C4-2B (cell line): Measurements from ENCODE around the gene MIGA2.

ENCODE experiments used
- H3K27ac ChIP-seq: fragments of 450-650 bp; 2 replicates; pipeline ENCODE4 v1.5.1; 2017
- CTCF ChIP-seq: fragments of 450-650 bp; conservative IDR thresholded peaks from 2 replicates; pipeline ENCODE4 v1.5.1; 2017; ENCODE audit warnings: mild to moderate bottlenecking
- ZFX ChIP-seq: fragments of 450-650 bp; IDR thresholded peaks from 2 replicates; pipeline ENCODE4 v1.6.1; 2017

Gene MIGA2

GRCh38 chr9:129109537-129109903 is 73.1 kb downstream of the MIGA2 start:
- peak overlapping the region; percentile 96 for H3K27ac ChIP-seq
- no peak for TF ChIP-seq CTCF
- TF ChIP-seq ZFX, result no peak

DNA sequence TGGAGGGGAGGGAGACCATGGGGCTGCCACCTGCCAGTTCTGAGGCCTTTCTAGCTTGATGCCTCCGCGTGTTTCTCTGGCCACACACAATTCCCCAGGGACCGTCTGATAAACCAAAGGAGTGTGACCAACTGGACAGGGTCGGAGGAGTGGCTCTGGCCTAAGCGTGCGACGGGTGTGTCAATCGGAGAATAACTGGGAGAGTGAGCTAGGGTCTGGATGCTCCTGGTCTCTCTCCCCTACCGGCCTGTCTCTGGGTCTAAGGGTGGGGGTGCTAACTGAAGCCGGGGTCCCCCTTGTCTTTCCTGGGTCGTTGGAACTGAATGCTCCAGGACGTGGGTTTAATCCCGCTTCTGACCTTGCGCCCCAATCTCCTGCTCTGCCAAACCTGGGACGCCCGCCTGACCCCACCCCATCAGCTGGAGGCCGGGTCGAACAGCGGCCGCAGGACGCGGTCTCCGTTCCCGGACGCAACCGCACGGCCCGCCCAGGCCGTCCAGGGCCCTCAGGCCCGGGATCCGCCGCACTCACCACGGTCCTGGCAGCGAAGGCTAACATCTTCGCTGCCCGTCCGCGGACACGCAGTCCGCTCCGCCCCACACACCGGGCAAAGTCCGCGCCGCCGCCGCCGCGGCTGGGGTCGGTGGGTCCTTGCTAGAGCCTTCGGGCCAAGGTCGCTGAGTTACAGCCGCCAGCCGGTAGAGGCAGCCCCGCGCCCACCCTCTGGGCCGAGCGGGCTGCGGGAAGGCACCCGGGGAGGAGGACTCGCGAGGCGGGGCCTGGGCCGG is 73.7 kb downstream of the MIGA2 start:
- TF ChIP-seq ZFX (no peak), CTCF (no peak)
- peak overlapping the region; percentile 96 for H3K27ac ChIP-seq

DNA sequence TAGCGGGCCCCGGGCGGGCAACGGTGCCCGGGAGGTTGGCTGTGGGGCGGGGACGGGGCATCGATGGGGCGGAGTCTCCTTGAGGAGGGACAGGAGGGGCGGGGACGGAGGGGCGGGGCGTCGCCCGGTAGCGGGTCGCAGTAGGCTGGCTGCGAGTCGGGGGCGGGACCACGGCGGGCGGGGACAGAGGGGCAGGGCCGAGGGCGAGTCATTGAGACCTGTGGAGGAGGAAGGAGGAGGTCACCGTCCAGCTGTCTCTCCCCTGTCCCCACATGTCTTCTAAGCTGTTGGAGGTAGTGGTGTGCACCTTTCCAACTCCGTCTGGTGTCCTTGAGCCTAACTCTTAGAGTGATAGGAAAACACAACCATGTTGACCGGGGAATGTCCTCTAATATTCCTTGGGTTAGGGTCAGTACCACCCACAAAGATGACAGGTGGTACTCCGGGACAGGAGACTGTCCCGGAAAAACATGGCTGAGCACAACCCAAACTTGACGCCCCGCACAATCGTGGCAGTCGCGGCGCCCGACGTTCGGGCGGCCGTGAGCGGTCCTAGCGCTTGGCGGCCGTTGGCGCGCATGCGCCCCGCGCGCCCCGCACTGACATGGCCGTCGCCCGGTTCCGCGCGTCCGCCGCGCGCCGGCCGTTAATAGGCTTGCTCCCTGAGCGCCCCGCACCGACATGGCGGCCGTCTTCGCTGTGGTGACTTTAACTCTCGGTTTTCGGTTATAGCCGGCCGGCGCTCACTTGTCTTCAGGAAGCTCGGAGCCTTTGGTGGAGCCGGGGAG is 74.5 kb downstream of the MIGA2 start, which contains the start of the genes CRAT and PTPA:
Gene CRAT (minus strand): TSS at position 54 of the 788 bp plus-strand sequence. CDS start 284 bp downstream, outside the sequence.
Gene PTPA (plus strand): TSS at position 676 of the 788 bp plus-strand sequence. CDS start 186 bp downstream, outside the sequence.
- TF ChIP-seq ZFX (no peak), CTCF (no peak)
- H3K27ac ChIP-seq, result peak within 1 kb of the TSS; percentile 96

DNA sequence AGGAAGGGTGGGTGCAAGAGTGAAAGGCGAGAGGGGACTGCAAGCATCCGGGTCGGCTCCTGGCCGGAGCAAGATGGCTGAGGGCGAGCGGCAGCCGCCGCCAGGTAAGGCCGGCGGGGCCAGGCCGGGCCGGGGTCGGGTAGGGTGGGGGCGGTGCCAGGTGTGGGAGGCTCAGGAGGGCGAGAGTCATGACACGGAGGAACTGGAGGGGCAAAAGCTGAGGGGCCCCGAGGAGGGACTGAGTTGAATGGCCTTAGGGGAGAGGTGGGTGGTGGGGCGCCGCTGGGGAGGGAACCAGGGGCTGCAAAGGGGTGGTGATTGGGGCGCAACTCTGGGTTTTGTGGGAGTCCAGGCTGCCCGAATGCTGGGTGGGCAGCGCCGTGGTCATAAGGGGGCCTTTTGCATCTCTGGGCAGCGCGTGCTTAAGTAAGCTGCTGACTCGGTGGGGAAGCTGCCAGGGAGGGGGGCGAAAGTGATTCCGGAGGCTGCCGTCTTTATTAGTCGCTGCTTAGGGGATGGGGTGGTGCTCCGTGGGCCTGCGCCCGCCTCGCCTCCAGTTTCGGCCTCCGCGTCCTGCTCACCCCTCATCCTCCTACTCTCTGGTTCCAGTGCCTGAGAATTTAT is 75.2 kb downstream of the MIGA2 start:
- peak overlapping the region; percentile 96 for H3K27ac ChIP-seq
- TF ChIP-seq CTCF (no peak), ZFX (peak; percentile 84; the same call in 1 of the 2 replicates)

DNA sequence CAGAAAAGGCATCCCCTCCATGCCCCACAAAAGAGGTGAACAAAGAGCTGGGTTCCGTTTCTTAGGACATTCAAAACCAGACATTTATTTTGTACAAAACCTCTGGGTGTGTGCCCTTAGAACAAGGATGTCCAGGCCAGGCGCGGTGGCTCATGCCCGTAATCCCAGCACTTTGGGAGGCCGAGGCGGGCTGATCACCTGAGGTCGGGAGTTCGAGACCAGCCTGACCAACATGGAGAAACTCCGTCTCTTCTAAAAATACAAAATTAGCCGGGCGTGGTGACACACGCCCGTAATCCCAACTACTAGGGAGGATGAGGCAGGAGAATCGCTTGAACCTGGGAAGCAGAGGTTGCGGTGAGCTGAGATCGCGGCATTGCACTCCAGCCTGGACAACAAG is 76.1 kb downstream of the MIGA2 start:
- peak overlapping the region; percentile 96 for H3K27ac ChIP-seq

GRCh38 chr9:129113645-129114304 is 77.3 kb downstream of the MIGA2 start:
- no peak for TF ChIP-seq CTCF
- no peak for TF ChIP-seq ZFX
- H3K27ac ChIP-seq, result peak overlapping the region; percentile 57

GRCh38 chr9:129118799-129119198 is 82.4 kb downstream of the MIGA2 start:
- no peak overlapping the region for H3K27ac ChIP-seq
- TF ChIP-seq ZFX (no peak), CTCF (no peak)
